Activated naive CD4-positive, alpha-beta T cell treated with anti-CD3 and anti-CD28 coated beads for 36 hours (primary cell): ENCODE data around the gene TBC1D1. TPM values are rescaled to one million over a fixed set of nuclear protein-coding genes. Genes with fewer than 3 reads are reported as not detected.

Source experiments
- CTCF ChIA-PET: fragments of 350-600 bp; sonication (Branson Sonifier 250); formaldehyde crosslinking; loops from one replicate; lab custom pipeline; 2021; ENCODE audit warnings: antibody characterized with exemption; lab: Charles Lee
- DNase-seq: peaks from one replicate; pipeline ENCODE4 v3.0.0-alpha.2; 2020
- H3K27ac Mint-ChIP-seq: one replicate; pipeline ENCODE4 v1.8.0; 2021; ENCODE audit warnings: mild to moderate bottlenecking, mixed read lengths
- H3K27me3 Mint-ChIP-seq: one replicate; pipeline ENCODE4 v1.8.0; 2021; ENCODE audit warnings: low read depth, mixed read lengths
- H3K36me3 Mint-ChIP-seq: one replicate; pipeline ENCODE4 v1.8.0; 2021; ENCODE audit warnings: low read depth, mixed read lengths
- H3K4me1 Mint-ChIP-seq: one replicate; pipeline ENCODE4 v1.8.0; 2021; ENCODE audit warnings: low read depth, mixed read lengths
- H3K4me3 Mint-ChIP-seq: one replicate; pipeline ENCODE4 v1.8.0; 2021; ENCODE audit warnings: mild to moderate bottlenecking, moderate library complexity, mixed read lengths
- H3K9me3 Mint-ChIP-seq: one replicate; pipeline ENCODE4 v1.8.0; 2021; ENCODE audit warnings: mixed read lengths
- intact Hi-C: fragments of 100-400 bp; cut with micrococcal nuclease; formaldehyde crosslinking; loops from one replicate; pipeline ENCODE4 v1.15.1; 2023
- total RNA-seq, 2 experiments: library from RNA; stranded (reverse); gene quantifications; one replicate each; pipeline ENCODE4 v1.2.3, GENCODE V29; 2021

TBC1D1 gene
- total RNA-seq, 2 experiments from 2014 or later, result 57.7 to 68.5 TPM

DNA sequence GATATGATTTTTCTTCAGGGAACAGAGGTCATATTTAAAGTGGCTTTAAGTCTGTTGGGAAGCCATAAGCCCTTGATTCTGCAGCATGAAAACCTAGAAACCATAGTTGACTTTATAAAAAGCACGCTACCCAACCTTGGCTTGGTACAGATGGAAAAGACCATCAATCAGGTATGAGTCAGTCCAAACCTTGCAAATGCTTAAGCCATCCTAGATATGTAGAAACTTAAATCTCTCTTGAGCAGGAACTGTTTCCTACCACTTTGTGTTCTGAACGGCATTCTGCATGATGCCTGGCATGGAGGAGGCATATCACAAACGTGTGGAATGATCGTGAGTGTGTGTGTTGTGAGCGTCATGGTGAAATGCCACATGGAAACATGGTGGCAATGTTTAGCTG lies 234.1 kb downstream of the TBC1D1 start:
- no peaks in the 10 kb centered on the region for H3K27me3 Mint-ChIP-seq
- DNase-seq, result no peak
- no peak overlapping the region for H3K27ac Mint-ChIP-seq
- no peak overlapping the region for H3K4me3 Mint-ChIP-seq
- peaks cover 21% of the 10 kb centered on the region for H3K36me3 Mint-ChIP-seq
- intact Hi-C loops, result loop anchor here (2.0 kb wide), 1 partner anchor 26 kb away; no protein-coding TSS in a partner anchor
- no peaks in the 10 kb centered on the region for H3K9me3 Mint-ChIP-seq
- H3K4me1 Mint-ChIP-seq, result peaks cover 28% of the 10 kb centered on the region
- CTCF ChIA-PET, result interaction anchor here (1.0 kb wide), 1 partner anchor 56 kb away, joined by 3 read pairs; no protein-coding TSS in a partner anchor

- Mint-ChIP-seq H3K4me1 (peaks cover 36% of the 10 kb centered on the region), H3K27me3 (no peaks in the 10 kb centered on the region), H3K9me3 (no peaks in the 10 kb centered on the region), H3K27ac (no peak overlapping the region), H3K4me3 (no peak overlapping the region), H3K36me3 (peaks cover 15% of the 10 kb centered on the region)
- no peak for DNase-seq
- intact Hi-C loops, result loop anchor here (2.0 kb wide), 1 partner anchor 27 kb away; no protein-coding TSS in a partner anchor
- CTCF ChIA-PET, result interaction anchor here (1.0 kb wide), 1 partner anchor 57 kb away, joined by 3 read pairs; no protein-coding TSS in a partner anchor
Observed at GRCh38 chr4:38125816-38126215, 234.9 kb downstream of the TBC1D1 start.

GRCh38 chr4:38128478-38129459 lies 237.9 kb downstream of the TBC1D1 start:
- Mint-ChIP-seq H3K4me3 (no peak overlapping the region), H3K4me1 (peaks cover 58% of the 10 kb centered on the region), H3K36me3 (peaks cover 18% of the 10 kb centered on the region), H3K9me3 (no peaks in the 10 kb centered on the region), H3K27me3 (no peaks in the 10 kb centered on the region), H3K27ac (peak overlapping the region; percentile 86)
- peak; percentile 92 for DNase-seq
- CTCF ChIA-PET, result interaction anchor here (0.7 to 1.5 kb wide), 9 partner anchors 14 to 60 kb away, joined by 3 to 7 read pairs (median 3); no protein-coding TSS in a partner anchor
- intact Hi-C loops, result loop anchor here (1.0 to 2.0 kb wide), 6 partner anchors 66 to 728 kb away; partner anchors contain the start of gene TLR6

DNA sequence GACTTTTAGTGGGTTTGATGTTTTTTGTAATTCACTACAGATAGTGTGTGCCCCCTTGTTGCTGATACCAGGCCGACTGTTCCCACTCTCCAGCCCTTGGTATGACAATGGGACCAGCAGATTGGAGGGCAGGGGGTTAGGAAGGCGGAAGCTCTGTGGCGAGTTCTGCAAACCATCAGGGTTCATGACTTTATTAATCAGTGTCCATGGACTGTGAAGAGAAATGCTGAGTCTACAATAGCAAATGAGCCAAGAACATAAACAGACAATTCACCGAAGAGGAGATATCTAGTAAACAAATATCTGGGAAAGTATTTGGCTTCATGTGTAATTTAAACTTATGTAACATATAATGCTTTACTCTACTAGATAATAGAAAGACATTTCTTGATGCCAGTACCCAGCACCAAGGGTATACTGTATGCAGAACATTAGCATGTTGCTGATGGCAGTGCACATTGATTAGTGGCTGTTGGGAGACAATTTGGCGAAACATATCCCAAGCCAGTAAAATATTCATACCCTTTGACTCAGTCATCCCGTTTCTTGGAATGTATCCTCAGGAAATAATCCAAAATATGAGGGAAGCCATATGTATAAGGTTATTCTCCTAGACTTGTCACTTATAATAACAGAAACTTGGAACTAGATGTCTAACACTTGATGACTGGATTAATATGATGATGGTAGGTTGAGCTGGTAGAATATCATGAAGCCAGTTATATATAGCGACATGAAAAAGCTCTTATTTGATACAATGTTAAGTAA lies 238.8 kb downstream of the TBC1D1 start:
- peaks cover 62% of the 10 kb centered on the region for H3K4me1 Mint-ChIP-seq
- H3K36me3 Mint-ChIP-seq, result peaks cover 25% of the 10 kb centered on the region
- intact Hi-C loops, result loop anchor here (1.0 to 5.0 kb wide), 11 partner anchors 67 to 1737 kb away; partner anchors contain the start of genes TLR6 and WDR19
- H3K27ac Mint-ChIP-seq, result peak overlapping the region; percentile 86
- H3K4me3 Mint-ChIP-seq, result no peak overlapping the region
- no peak for DNase-seq
- CTCF ChIA-PET, result interaction anchor here (0.6 to 1.5 kb wide), 8 partner anchors 39 to 715 kb away, joined by 3 to 7 read pairs (median 4); no protein-coding TSS in a partner anchor
- H3K9me3 Mint-ChIP-seq, result no peaks in the 10 kb centered on the region
- no peaks in the 10 kb centered on the region for H3K27me3 Mint-ChIP-seq

DNA sequence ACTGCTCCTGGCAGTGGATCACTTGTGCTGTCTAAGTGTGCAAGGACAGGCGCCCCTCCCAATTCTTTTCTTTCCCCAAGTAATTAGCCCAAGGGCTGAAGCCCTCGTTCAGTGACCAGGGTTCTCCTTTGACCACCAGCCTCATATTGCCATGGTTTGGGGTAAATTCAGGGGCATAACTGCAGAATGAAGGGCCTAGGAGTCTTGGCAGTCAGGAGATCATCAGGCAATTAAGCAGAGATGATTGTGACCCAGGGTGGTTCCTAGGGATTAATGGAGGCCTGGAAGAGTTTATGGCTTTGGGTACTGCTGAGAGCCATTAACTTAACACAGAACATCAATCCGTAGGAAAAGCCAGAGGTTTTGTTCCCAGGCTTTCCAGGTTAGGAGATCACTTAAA lies 240.0 kb downstream of the TBC1D1 start:
- intact Hi-C loops, result loop anchor here (1.0 to 5.0 kb wide), 12 partner anchors 41 to 1845 kb away; partner anchors contain the start of gene WDR19
- Mint-ChIP-seq H3K9me3 (no peaks in the 10 kb centered on the region), H3K4me1 (peaks cover 62% of the 10 kb centered on the region), H3K36me3 (peaks cover 26% of the 10 kb centered on the region), H3K27ac (peak overlapping the region; percentile 27), H3K4me3 (no peak overlapping the region), H3K27me3 (no peaks in the 10 kb centered on the region)
- CTCF ChIA-PET, result interaction anchor here (1.0 to 1.4 kb wide), 3 partner anchors 30 to 54 kb away, joined by 3 to 6 read pairs (median 5); no protein-coding TSS in a partner anchor
- no peak for DNase-seq

GRCh38 chr4:38131371-38132091 lies 240.6 kb downstream of the TBC1D1 start:
- Mint-ChIP-seq H3K9me3 (no peaks in the 10 kb centered on the region), H3K36me3 (peaks cover 26% of the 10 kb centered on the region), H3K27ac (peak overlapping the region; percentile 94), H3K27me3 (no peaks in the 10 kb centered on the region), H3K4me3 (peak overlapping the region; percentile 30), H3K4me1 (peaks cover 62% of the 10 kb centered on the region)
- DNase-seq, result peak; percentile 91
- CTCF ChIA-PET, result interaction anchor here (0.7 to 1.4 kb wide), 8 partner anchors 29 to 445 kb away, joined by 3 to 6 read pairs (median 3); partner anchors contain the start of gene RELL1
- intact Hi-C loops, result loop anchor here (1.0 to 5.0 kb wide), 22 partner anchors 32 to 1845 kb away; partner anchors contain the start of genes RELL1, TBC1D1, TLR1 and TMEM156

DNA sequence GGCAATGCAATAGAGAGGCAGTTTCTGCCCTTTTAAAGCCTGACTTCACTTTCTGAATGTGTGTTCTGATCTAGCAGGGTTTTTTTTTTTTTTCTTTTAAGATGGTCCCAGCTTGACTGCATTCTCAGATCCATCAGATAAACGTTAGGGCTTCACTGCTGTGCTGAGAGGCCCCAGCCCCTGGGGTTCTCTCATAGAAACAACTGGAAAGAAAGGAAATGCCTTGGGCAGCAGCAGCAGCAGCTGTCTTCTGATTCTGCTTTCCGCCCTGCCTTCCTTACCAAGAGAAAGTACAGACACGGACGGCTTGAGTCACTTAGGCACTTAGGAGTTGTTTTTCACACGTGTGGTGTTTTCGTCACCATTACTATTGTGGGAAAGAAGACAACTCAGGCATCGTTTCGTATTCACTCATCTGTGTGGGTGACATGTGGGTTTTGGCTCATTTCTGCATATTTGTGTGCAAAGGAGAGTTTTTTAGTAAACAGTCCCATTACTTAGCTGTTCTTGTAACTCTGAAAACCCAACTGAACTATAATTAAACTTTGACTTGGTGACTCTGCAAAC lies 241.3 kb downstream of the TBC1D1 start:
- peak overlapping the region; percentile 94 for H3K27ac Mint-ChIP-seq
- peaks cover 62% of the 10 kb centered on the region for H3K4me1 Mint-ChIP-seq
- no peaks in the 10 kb centered on the region for H3K9me3 Mint-ChIP-seq
- intact Hi-C loops, result loop anchor here (1.0 to 5.0 kb wide), 13 partner anchors 31 to 1809 kb away; partner anchors contain the start of genes RELL1, TBC1D1, TLR1 and TMEM156
- no peak overlapping the region for H3K4me3 Mint-ChIP-seq
- CTCF ChIA-PET, result interaction anchor here (0.6 to 1.8 kb wide), 12 partner anchors 28 to 491 kb away, joined by 3 to 6 read pairs (median 4); partner anchors contain the start of gene RELL1
- no peaks in the 10 kb centered on the region for H3K27me3 Mint-ChIP-seq
- peaks cover 23% of the 10 kb centered on the region for H3K36me3 Mint-ChIP-seq
- DNase-seq, result peak; percentile 89

GRCh38 chr4:38132843-38133662 lies 242.2 kb downstream of the TBC1D1 start:
- intact Hi-C loops, result loop anchor here (1.0 to 5.0 kb wide), 13 partner anchors 30 to 1810 kb away; partner anchors contain the start of genes RELL1, TBC1D1, TLR1 and TMEM156
- Mint-ChIP-seq H3K27me3 (no peaks in the 10 kb centered on the region), H3K27ac (peak overlapping the region; percentile 55), H3K9me3 (no peaks in the 10 kb centered on the region), H3K4me3 (no peak overlapping the region), H3K4me1 (peaks cover 59% of the 10 kb centered on the region), H3K36me3 (peaks cover 23% of the 10 kb centered on the region)
- DNase-seq, result peak; percentile 18
- CTCF ChIA-PET, result interaction anchor here (0.6 to 2.4 kb wide), 7 partner anchors 22 to 491 kb away, joined by 3 to 8 read pairs (median 5); partner anchors contain the start of gene RELL1

GRCh38 chr4:38133711-38134480 lies 243.0 kb downstream of the TBC1D1 start:
- intact Hi-C loops, result loop anchor here (2.0 to 5.0 kb wide), 4 partner anchors 378 to 1742 kb away; partner anchors contain the start of genes TMEM156 and WDR19
- peaks cover 51% of the 10 kb centered on the region for H3K4me1 Mint-ChIP-seq
- no peak overlapping the region for H3K27ac Mint-ChIP-seq
- peaks cover 27% of the 10 kb centered on the region for H3K36me3 Mint-ChIP-seq
- H3K27me3 Mint-ChIP-seq, result no peaks in the 10 kb centered on the region
- no peak overlapping the region for H3K4me3 Mint-ChIP-seq
- no peak for DNase-seq
- CTCF ChIA-PET, result interaction anchor here (0.5 to 2.4 kb wide), 5 partner anchors 23 to 382 kb away, joined by 3 to 8 read pairs (median 5); no protein-coding TSS in a partner anchor
- H3K9me3 Mint-ChIP-seq, result no peaks in the 10 kb centered on the region
